GM21529 (cell line): ENCODE measurements around the gene TP53.
"Not testable (repeated sequence)": the region's sequence is repeated elsewhere in the genome, so short reads cannot be mapped to it uniquely, and the experiment has no call there.

Experiments
- ATAC-seq: cut with Tn5 transposase; IDR thresholded peaks from one replicate; pipeline ENCODE4 v1.9.1; 2021; ENCODE audit not compliant: unreplicated experiment

TP53 gene

DNA sequence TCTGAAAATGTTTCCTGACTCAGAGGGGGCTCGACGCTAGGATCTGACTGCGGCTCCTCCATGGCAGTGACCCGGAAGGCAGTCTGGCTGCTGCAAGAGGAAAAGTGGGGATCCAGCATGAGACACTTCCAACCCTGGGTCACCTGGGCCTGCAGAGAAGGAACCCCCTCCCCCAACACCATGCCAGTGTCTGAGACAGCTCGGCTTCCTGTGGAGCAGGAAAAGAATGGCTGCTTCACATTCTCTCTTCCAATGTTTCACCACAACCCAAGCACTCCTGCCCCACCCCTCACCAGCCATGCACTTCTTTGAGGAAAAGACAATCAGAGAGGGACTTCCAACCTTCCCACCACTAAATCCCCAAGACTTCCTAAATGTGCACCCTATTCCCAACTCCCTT lies 10.8 kb downstream of the TP53 start:
- ATAC-seq = no peak

DNA sequence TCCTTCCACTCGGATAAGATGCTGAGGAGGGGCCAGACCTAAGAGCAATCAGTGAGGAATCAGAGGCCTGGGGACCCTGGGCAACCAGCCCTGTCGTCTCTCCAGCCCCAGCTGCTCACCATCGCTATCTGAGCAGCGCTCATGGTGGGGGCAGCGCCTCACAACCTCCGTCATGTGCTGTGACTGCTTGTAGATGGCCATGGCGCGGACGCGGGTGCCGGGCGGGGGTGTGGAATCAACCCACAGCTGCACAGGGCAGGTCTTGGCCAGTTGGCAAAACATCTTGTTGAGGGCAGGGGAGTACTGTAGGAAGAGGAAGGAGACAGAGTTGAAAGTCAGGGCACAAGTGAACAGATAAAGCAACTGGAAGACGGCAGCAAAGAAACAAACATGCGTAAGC lies 12.4 kb downstream of the TP53 start:
- ATAC-seq = no peak

DNA sequence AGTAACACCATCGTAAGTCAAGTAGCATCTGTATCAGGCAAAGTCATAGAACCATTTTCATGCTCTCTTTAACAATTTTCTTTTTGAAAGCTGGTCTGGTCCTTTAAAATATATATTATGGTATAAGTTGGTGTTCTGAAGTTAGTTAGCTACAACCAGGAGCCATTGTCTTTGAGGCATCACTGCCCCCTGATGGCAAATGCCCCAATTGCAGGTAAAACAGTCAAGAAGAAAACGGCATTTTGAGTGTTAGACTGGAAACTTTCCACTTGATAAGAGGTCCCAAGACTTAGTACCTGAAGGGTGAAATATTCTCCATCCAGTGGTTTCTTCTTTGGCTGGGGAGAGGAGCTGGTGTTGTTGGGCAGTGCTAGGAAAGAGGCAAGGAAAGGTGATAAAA lies 14.1 kb downstream of the TP53 start:
- no peak for ATAC-seq

DNA sequence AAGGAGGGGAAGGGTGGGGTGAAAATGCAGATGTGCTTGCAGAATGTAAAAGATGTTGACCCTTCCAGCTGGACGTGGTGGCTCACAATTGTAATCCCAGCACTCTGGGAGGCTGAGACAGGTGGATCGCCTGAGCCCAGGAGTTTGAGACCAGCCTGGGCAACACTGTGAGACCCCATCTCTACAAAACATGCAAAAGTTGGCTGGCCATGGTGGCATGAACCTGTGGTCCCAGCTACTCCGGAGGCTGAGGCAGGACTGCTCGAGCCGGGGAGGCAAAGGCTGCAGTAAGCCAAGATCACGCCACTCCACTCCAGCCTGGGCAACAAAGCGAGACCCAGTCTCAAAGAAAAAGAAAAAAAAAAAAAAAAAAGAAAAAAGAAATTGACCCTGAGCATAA lies 18.8 kb downstream of the TP53 start:
- ATAC-seq = no peak

DNA sequence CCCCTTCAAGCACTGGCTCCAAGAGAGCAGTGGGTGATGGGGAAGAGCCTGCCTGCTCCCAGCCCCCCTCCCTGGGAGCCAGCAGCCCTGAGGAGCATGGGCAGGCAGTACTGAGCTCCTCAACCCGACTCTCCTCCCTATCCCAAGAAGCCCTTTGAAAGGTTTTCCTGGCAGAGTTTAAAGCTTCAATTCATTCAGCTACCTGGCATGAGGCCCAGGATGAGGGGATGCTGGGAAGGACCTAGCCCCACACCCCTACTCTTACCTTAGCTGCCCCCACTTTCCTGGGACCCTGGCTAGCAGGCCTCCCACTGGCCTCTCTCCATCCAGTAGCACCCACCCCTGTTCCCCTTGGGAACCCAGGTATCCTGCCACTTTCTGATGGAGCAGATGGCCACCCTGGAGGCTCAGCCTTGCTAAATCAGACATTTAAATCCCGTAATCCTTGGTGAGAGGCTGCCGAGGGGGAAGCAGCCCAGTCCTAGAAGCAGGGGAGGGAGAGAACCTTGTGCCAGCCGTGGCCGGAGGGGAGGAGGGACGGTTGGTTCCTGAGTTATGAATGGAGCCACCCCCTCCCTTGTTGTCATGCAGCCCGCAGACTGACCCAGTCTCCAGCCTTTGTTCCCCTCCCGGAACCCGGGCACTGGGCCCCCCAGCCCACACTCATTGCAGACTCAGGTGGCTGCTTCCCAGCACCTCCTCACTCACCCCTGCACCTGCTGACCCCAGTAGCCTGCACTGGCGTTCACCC lies 19.5 kb downstream of the TP53 start:
- ATAC-seq = no peak

DNA sequence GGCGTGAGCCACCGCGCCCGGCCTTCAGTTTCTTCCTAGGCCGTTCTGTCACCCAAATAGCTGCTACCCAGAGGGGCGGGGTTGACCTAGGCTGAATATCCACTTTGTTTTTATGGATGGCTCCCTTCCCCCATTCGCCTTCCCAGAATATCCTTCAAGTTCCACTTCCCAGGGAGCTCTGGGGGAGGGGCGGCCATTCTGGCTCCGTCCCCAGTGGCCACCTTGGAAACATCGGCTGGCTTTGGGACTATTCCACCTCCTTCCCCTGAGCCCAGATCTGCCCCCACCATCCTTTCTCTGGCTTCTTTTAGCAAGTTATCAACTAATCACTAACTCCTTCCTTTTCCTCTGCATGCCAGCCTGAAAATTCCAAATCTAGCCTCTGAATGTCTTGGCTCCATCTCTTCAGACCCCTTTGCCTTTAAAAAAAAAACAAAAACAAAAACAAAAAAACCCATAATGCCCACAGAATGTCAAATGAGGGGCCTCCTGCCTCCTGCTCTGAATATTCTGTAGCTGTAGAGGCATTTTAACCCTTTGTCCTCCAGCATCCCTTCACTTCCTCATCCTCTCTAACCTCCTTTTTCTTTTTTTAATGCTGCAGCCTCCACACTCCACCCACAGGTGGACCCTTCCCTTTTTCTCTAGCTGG lies 30.2 kb downstream of the TP53 start:
- ATAC-seq = no peak

DNA sequence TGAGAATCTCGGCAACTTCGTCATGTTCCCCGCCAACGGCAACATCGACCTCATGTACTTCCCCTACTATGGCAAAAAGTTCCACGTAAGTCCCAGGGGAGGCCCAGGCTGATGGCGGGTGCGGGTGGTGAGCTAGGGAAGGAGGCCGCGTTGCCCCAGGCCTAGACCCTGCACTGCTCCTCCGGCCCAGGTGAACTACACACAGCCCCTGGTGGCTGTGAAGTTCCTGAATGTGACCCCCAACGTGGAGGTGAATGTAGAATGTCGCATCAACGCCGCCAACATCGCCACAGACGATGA lies 31.8 kb downstream of the TP53 start:
- ATAC-seq = no peak

DNA sequence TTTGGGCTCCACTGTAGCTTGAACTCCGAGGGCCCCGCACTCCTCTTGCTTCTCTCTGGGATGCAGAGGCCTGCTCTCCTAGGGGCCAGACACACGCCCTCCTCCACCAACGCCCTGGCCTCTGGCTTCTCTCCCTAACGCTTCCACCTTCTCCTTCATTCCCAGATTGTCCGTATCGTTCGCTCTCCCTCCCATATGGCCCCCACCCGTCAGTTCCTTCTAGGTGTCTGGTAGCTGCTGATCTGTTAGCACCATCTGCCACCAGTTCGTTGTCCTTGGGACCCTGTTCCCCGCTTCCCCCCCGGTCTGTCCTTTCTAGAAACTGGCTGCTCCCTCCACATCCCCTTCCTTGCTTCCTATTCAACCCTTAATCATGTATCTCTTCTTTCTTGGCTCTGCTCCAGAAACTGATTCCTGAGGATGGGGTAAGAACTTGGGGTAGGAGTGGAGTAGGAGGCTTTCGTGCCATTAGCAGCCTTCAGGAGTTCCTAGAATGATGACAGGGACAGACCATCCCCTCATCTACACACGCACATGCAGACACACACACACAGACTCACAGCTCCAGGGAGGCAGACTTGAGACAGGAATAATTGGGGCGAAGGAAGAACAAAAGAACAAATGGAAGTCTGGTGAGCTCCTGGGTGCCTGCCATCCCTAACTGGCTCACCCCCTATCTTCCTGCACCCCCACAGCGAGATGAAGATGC lies 32.3 kb downstream of the TP53 start:
- no peak for ATAC-seq

DNA sequence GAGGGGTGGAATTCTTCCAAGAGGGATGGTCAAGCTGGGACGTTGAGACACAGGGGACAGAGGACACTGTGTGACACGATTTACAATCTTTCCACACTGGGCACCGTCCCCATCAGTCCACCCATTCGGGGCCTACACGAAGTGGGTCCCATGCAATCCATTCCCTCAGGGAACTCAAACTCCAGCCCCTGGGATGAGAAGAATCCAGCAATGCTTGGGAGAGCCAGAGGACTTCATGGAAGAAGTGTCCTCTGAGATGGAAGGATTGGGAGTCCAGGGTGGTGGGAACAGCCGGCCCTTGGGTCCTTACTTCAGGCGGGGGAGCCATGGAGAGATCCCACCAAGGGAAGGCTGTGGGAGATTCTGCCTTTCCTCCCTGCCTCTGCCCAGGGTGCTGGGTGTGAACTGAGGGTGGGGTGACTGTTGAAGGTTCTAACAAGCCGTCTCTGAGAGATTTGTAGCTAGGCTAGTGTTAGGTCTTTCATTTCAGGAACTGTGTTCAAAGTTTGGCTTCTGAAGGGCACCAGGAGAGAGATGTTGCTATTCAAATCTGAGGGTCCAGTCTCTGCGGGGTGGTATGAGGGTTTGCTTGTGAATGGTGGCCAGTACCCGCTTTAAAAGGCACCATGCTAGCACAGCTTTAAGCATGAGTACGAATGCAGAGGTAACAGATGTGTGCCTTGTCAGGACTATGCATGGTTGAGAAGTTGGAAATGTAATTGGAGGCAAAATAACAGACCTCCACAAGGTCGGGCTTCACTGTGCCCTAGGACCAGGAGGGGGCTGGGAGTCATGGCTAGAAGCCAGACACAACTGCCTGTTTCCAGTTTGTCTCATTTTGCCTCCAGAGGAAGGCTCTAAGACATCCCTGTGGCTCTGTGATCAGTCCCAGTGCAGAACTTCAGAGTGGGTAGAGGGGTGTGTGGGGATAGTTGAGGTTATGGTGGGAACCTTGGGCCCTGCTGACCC lies 34.6 kb downstream of the TP53 start:
- no peak for ATAC-seq

DNA sequence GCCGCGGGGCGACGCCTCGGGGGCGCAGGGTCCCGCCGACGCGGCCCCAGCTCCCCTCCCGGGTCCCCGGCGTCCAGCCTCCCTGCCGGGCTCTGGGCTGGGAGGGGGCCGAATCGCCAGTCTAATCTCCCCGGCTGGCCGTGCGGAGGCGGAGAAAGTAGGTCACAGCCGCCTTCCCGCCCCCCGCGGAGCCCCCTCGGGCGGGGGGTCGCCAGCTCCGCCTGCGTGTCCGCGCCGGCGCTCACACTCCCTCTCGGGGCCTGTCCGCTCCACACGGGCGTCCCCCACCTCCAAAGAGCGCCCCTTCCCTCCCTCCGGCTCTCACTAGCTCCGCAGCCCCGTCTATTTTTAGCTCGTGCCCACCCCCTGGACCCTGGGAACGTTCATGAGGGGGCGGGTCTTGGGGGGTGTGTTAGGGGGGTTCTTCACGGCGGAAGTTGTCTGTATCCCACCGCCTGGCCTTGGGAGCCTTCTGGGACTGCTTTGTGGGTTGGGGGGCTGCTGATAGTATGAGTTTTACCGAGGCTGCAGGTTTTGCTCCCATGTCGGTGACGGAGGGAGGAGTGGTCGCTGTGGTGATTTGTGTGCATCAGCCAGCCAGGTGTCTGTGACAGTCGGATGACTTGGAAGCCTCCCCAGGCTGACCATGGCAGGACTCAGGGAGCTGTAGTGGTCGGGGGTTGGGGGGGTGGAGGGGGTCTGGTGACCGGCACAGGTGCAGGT lies 35.5 kb downstream of the TP53 start:
- ATAC-seq = no peak

DNA sequence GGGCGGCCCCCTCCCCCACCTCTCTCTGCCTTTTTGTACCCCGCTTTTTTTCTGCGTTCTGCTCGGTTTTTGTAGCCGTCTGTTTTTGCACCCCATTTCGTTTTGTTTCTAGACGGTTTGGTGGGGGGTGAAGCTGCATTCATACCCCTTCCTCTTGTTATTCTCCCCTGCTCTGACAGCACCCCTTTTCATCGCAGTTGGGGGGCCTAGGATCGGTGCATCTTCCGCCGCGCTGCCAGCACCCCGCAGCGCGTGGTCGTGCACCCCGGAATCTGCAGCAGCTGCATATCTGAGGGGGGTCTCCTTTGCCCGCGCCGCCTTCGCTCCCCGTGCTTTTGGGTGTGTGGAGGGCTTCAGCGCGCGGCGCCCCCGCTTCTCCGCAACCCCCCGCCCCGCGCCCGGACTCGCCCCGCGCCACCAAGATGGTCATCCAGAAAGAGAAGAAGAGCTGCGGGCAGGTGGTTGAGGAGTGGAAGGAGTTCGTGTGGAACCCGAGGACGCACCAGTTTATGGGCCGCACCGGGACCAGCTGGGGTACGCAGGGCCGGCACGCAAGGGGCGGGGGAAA lies 36.1 kb downstream of the TP53 start:
- no peak for ATAC-seq

DNA sequence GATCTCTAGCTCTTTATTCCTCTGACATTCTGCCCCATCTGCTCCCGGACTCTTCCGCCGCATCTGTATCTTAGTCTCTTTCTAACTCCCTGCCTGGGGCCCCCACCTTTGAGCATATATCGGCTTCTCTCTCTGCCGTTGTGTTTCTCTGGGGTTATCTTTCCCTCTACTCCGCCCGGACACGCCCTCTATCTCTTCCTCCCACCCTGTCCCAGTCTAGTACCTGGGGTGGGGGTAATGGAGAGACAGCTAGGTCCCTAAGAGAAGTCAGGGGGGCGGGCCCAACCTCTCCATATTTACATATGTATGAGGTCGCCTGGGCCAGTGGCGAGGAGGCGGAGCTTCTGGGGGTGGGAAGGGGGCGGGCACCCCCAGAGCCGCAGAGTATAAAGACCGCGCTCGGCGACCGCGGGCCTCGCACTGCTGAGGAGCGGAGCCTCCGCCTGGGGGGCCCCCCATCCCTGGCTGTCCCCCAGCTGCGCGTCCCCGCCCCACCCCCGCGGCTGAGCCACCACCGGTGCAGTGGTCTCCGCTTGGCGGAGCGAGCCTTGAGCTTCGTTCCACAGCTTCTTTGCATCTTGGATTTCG lies 36.7 kb downstream of the TP53 start, which contains the start of gene ATP1B2:
Gene ATP1B2, plus strand, starts transcription at position 418 of the 588 bp plus-strand sequence. CDS start 593 bp downstream, outside the sequence.
- ATAC-seq = no peak

DNA sequence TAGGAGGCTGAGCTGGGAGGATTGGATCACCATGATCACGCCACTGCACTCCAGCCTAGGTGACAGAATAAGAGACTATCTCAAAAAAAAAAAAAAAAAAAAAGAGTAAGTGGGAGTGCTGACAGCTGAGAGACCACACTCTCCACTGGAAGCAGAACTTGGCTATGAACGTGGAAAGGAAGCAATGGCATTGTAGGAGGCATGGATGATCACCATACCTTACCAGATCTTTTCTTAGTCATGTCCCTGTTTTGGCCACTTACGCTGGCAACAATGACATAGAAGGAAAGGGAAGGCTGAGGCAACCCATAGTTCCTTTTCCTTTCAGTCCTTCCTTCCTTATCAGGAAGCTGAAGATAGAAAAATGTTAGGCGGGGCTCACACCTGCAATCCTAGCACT lies 40.3 kb downstream of the TP53 start:
- no peak for ATAC-seq

DNA sequence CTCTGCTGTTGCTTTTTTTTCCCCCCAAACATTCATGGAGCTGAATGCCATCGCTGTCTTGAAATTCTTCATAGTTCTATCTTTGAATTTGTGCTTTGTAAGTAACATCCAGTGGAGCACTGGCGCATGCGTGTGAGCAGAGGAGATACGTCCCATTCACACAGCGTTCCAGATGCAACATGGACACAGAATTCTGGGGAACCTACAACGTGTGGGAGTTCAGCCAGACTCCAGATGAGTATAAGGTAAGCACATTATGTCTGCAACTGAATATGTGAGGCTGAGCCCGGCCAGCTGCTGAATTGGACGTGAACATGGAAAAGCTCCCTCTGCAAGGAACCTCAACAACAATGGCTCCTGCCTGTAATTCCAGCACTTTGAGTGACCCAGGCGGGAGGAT lies 40.8 kb downstream of the TP53 start:
- ATAC-seq = no peak

DNA sequence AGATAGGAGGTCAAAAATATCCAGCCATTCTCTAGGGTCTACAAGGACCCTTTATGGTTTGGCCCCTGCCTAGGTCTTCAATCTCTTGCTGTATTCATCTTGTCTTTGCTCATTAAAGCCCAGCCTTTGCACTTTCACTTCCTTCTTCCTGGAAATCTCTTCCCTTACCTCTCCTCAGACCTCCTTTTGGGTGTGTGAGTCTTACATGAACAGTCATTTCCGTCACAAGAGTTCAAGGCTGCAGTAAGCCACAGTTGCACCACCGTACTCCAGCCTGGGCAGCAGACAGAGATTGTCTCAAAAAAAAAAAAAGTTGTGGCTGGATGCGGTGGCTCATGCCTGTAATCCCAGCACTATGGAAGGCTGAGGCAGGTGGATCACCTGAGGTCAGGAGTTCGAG lies 42.5 kb downstream of the TP53 start:
- ATAC-seq = no peak

DNA sequence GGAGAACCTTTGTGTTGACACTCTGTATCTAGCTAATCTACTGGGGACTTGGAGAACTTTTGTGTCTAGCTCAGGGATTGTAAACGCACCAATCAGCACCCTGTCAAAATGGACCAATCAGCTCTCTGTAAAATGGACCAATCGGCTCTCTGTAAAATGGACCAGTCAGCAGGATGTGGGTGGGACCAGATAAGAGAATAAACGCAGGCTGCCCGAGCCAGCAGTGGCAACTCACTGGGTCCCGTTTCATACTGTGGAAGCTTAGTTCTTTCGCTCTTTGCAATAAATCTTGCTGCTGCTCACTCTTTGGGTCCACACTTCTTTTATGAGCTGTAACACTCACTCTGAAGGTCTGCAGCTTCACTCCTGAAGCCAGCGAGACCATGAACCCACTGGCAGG lies 45.7 kb downstream of the TP53 start:
- not testable (repeated sequence) for ATAC-seq

DNA sequence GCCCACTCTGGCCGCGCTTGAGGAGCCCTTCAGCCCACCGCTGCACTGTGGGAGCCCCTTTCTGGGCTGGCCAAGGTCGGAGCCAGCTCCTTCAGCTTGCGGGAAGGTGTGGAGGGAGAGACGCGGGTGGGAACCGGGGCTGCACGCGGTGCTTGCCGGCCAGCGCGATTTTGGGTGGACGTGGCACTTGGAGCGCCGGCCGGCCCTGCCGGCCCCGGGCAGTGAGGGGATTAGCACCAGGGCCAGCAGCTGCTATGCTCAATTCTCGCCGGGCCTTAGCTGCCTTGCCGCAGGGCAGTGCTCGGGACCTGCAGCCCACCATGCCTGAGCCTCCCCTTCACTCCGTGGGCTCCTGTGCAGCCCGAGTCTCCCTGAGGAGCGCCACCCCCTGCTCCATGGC lies 46.5 kb downstream of the TP53 start:
- ATAC-seq = no peak

DNA sequence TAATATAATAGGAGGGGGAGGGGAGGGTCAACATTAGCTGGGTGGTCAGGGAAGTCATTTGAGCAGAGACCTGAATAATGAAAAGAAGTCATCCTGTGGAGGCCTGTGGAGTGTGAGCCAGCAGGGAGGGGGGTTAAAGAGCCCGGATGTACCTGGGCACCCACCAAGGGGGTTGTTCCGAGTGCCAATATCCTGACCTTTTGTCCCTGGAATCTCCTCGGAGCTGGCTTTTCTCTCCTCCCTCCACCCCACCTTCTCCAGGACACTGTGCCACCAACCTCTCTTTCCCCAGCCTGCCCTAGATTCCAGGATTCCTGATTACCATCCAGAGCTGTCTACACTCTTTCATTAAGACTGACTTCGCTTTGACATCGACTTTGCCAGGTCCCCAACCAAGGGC lies 51.1 kb downstream of the TP53 start:
- no peak for ATAC-seq

DNA sequence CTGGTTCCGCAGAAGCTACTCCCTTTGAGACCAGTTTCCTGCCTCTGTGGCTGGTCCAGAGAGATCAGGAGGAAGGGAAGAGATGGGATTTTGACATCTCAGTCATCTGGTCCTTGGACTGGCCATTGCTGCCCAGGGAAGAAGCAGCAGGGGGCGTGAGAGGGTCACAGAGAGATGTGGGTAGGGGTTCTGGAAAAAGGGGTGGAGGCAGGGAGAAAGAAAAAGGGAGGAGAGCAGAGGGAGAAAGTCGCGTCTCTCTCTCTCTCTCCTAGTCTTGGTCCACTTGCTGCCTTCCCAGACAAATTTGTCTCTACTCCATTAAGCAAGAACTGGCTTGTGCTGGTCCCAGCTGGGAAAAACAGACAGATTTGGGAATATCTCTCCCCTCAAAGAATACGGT lies 52.9 kb downstream of the TP53 start:
- ATAC-seq = no peak

DNA sequence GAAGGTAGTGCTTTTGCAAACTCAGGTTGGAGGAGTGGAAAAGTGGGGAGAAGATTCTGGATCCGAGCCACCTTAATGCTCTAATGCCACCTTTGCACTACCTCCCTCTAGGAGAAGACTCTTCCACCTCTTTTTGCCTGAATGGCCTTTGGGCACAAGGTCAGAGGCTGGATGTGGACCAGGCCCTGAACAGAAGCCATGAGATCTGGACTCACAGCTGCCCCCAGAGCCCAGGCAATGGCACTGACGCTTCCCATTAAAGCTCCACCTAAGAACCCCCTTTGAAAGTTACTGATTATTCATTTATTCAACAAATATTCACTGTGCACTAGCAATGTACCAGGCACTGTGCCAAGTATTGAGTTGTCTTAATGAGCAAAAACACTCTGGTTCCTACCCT lies 54.2 kb downstream of the TP53 start:
- ATAC-seq = no peak
